ENCODE measurements around the gene HDAC4. TPM values are rescaled to one million over a fixed set of nuclear protein-coding genes. Genes with fewer than 3 reads are reported as not detected.

The HDAC4 gene
- total and polyA plus RNA-seq, 4 donors: 2.9 to 37.2 (median 4.4) TPM

- Histone ChIP-seq H3K9me3 (ENCODE audit: control insufficient read depth in 4 of 4, low read length in 3 of 4) (no peaks in the 10 kb centered on the region), H3K36me3 (ENCODE audit: control insufficient read depth in 4 of 4, insufficient read depth in 3 of 4, low read depth in 1 of 4, low read length in 3 of 4) (peaks cover 5 to 32% (median 12%) of the 10 kb centered on the region in 4 donors), H3K27ac (ENCODE audit: low read depth in 1 of 2, low read length in 2 of 2) (no peak overlapping the region), H3K9ac (ENCODE audit: low read depth in 1 of 2, low read length in 2 of 2) (no peak overlapping the region), H3K4me1 (ENCODE audit: control insufficient read depth in 4 of 4, insufficient read depth in 4 of 4, low read length in 3 of 4) (no peaks in the 10 kb centered on the region), H3K4me3 (ENCODE audit: low read depth in 1 of 3, low read length in 3 of 3) (no peak overlapping the region), H3K27me3 (ENCODE audit: control insufficient read depth in 4 of 4, insufficient read depth in 4 of 4, low read length in 3 of 4) (no peaks in the 10 kb centered on the region)
- DNase-seq (ENCODE audit: low spot score): no peak
- no peak for TF ChIP-seq YY1 (IDR thresholded peaks at IDR 0.05)
- TF ChIP-seq ATF3 (IDR thresholded peaks at IDR 0.05): no peak
- TF ChIP-seq TAF1 (conservative IDR thresholded peaks at IDR 0.05): no peak
- TF ChIP-seq FOXA1 (IDR thresholded peaks at IDR 0.05): no peak
- TF ChIP-seq REST (IDR thresholded peaks at IDR 0.05): no peak
- 95% methylated on average over 16 of the region's 16 CpGs for WGBS
These were observed 261.7 kb downstream of the HDAC4 start for GRCh38 chr2:239139101-239139500.

- H3K4me1 ChIP-seq (ENCODE audit: control insufficient read depth in 4 of 4, insufficient read depth in 4 of 4, low read length in 3 of 4): no peaks in the 10 kb centered on the region
- peaks cover 7 to 35% (median 16%) of the 10 kb centered on the region in 4 donors for H3K36me3 ChIP-seq (ENCODE audit: control insufficient read depth in 4 of 4, insufficient read depth in 3 of 4, low read depth in 1 of 4, low read length in 3 of 4)
- H3K27me3 ChIP-seq (ENCODE audit: control insufficient read depth in 4 of 4, insufficient read depth in 4 of 4, low read length in 3 of 4): no peaks in the 10 kb centered on the region
- H3K9me3 ChIP-seq (ENCODE audit: control insufficient read depth in 4 of 4, low read length in 3 of 4): no peaks in the 10 kb centered on the region
- no peak overlapping the region for H3K4me3 ChIP-seq (ENCODE audit: low read depth in 1 of 3, low read length in 3 of 3)
- no peak for TF ChIP-seq REST (IDR thresholded peaks at IDR 0.05)
- no peak overlapping the region for H3K27ac ChIP-seq (ENCODE audit: low read depth in 1 of 2, low read length in 2 of 2)
- no peak for DNase-seq (ENCODE audit: low spot score)
- H3K9ac ChIP-seq (ENCODE audit: low read depth in 1 of 2, low read length in 2 of 2): no peak overlapping the region
- 96% methylated on average over 15 of the region's 15 CpGs for WGBS
These were observed 262.2 kb downstream of the HDAC4 start for GRCh38 chr2:239138610-239139009.

GRCh38 chr2:239137898-239138283, 262.9 kb downstream of the HDAC4 start:
- no peak for DNase-seq (ENCODE audit: low spot score)
- Histone ChIP-seq H3K27ac (ENCODE audit: low read depth in 1 of 2, low read length in 2 of 2) (no peak overlapping the region), H3K9ac (ENCODE audit: low read depth in 1 of 2, low read length in 2 of 2) (no peak overlapping the region), H3K4me1 (ENCODE audit: control insufficient read depth in 4 of 4, insufficient read depth in 4 of 4, low read length in 3 of 4) (no peaks in the 10 kb centered on the region), H3K36me3 (ENCODE audit: control insufficient read depth in 4 of 4, insufficient read depth in 3 of 4, low read depth in 1 of 4, low read length in 3 of 4) (peaks cover 7 to 30% (median 17%) of the 10 kb centered on the region in 4 donors), H3K27me3 (ENCODE audit: control insufficient read depth in 4 of 4, insufficient read depth in 4 of 4, low read length in 3 of 4) (no peaks in the 10 kb centered on the region), H3K4me3 (ENCODE audit: low read depth in 1 of 3, low read length in 3 of 3) (no peak overlapping the region), H3K9me3 (ENCODE audit: control insufficient read depth in 4 of 4, low read length in 3 of 4) (no peaks in the 10 kb centered on the region)
- whole genome bisulfite sequencing: 89% methylated on average over 3 of the region's 3 CpGs
- TF ChIP-seq MAX (IDR thresholded peaks at IDR 0.05) (no peak), HNF4G (IDR thresholded peaks at IDR 0.05) (no peak), JUND (IDR thresholded peaks at IDR 0.05) (no peak), GABPA (IDR thresholded peaks at IDR 0.05 in 1 of 2, conservative IDR thresholded peaks at IDR 0.05 in 1 of 2) (no peak), CTCF (IDR thresholded peaks at IDR 0.05; ENCODE audit: low read depth, low read length, missing input control) (no peak), EGR1 (IDR thresholded peaks at IDR 0.05; ENCODE audit: low read depth in 2 of 2) (no peak), FOXA1 (IDR thresholded peaks at IDR 0.05) (no peak), TAF1 (conservative IDR thresholded peaks at IDR 0.05) (no peak), RXRA (IDR thresholded peaks at IDR 0.05) (no peak), REST (IDR thresholded peaks at IDR 0.05) (no peak), FOXA2 (IDR thresholded peaks at IDR 0.05) (no peak), HNF4A (conservative IDR thresholded peaks at IDR 0.05) (no peak), RAD21 (IDR thresholded peaks at IDR 0.05) (no peak)
